Measurements from ENCODE around the gene GNPAT.

Gene GNPAT

GRCh38 chr1:231248778-231249177 lies 7.8 kb downstream of the GNPAT start:
- no peak for DNase-seq

DNA sequence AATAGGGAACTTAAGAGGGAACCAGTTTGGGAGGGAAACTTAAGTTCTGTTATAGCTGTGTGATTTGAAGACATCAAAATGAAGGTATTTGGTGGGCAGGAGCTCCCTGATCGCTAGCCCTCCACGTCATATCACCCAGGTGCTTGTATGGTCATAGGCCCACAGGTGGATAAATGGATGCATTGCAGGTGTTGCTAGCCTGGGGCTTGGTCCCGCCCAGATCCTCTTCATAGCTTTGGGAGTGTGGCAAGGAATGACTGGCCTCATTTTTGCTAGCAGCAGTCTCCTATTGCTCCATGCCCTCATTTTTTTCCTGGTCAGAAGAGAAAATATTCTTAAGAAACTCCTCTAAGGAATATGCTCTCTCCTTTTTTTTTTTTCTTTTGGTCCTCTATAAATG lies 11.3 kb downstream of the GNPAT start:
- DNase-seq: no peak

GRCh38 chr1:231260351-231260750 lies 19.3 kb downstream of the GNPAT start:
- DNase-seq: no peak

DNA sequence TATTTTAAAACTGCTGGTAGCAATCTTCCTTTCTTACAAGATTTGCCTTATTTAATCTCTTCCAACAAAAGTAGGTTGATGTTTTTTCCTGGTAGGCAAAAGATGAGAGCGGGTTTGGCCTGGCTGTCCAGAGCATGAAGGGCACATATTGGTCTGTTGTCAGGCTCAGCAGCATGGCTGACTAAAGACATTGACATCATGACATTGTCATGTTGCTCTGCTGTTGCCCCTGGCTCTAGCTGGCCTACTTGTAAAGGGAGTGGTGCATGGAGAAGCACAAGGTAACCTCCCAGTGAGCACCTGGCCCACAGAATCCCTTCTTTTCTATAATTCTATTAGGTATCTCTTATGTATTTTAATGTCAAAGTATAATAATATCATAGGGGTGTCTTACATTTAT lies 23.6 kb downstream of the GNPAT start:
- DNase-seq: no peak

DNA sequence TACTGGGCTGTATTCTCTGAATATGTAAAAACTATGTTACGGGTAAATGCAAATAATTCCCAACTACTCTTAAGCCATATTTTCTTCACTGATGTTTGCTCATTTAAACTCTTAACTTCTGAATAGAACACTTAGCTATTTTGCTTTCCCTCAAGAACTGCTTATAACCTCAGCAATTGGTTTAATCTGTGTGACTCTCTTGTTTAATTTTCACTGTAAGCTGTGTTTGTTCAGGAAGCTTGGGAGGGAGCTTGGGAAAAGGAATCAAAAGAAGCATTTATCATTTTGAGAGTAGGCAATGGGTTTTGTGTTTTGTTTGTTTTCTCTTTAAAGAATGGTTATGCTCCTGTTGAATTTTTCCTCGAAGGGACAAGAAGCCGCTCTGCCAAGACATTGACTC lies 24.4 kb downstream of the GNPAT start:
- no peak for DNase-seq

GRCh38 chr1:231266811-231267322 lies 25.9 kb downstream of the GNPAT start:
- DNase-seq: no peak

DNA sequence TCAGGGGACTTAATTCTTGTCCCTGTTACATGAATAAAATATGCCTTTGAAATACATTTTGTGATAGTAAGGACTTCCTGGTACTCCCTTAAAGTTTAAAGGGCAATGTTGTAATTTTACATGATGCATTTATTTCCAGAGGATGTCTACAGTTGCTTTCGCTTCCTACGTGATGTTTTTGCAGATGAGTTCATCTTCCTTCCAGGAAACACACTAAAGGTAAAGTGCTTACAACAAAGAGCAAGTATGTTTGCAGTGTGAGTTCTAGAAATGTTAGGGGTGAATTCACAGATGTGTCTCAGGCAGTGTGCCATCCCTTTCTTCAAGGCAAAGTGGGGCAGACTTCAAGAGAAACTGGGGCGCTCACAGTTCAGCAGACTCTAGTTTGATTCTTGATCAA lies 31.2 kb downstream of the GNPAT start:
- DNase-seq: no peak

DNA sequence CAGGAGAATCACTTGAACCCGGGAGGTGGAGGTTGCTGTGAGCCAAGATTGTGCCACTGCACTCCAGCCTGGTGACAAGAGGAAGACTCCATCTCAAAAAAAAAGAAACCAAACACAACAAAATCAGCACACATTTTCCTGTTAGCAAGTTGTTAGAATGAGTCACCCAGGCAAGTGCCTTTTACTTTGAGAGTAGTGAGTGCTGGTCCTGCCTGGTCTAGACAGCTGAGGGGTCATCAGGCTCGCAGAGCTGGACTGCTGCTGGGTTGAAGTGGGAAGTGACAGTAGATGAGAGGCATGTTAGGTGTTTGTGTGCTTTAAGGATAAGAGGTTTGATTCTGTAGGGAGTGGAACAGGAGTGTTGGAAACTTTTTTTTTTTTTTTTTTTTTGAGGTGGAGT lies 31.9 kb downstream of the GNPAT start:
- DNase-seq: no peak

GRCh38 chr1:231274119-231274825 lies 33.3 kb downstream of the GNPAT start:
- no peak for DNase-seq

GRCh38 chr1:231278100-231278790 lies 37.2 kb downstream of the GNPAT start:
- no peak for DNase-seq

DNA sequence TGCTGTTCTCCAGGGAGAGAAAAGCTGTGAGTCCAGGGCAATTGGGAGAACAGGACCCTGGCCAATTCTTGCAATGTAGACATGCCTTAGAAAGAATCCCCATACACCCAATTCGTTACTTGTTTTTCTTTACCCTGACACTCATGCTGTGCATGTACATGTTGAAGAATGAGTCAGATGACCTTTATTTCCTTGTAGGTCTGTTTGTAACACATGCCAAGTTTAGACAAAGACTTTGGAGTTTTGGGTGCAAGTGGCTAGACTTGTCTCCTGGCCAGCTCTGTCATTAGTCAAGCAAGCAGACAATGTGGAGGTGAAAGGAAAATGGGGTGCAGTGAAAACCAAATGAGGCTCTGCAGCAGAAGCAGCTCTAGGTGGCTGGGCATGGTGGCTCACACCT lies 38.1 kb downstream of the GNPAT start:
- DNase-seq: no peak

DNA sequence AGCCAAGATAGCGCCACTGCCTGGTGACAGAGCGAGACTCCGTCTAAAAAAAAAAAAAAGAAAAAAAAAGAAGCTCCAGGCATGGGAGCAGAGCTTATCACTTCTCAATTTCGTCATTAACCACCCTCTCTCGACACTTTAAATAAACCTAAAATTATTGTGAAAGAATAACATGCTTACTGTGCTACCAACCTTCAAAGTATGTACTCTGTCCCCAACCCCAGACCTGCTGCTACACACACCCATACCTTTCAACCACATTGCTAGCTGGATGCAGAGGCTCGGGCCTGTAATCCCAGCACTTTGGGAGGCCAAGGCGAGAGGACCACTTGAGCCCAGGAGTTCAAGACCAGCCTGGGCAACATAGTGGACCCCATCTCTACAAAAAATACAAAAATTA lies 38.7 kb downstream of the GNPAT start:
- no peak for DNase-seq

DNA sequence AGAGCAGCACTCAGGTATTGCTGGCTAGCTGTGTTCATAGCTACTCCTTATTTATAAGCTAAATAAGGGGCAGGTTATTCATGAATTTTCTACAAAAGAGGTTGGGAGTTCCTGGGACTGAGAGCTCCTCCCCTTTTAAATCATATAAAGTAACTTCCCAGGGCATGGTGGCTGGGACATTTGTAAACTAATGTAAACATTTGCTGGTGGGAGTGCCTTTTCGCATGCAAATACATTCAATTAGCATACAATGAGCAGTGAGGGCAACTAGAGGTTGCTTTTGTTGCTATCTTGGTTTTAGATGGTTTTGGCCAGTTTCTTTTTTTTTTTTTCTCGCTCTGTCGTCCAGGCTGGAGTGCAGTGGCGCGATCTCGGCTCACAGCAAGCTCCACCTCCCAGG lies 43.4 kb downstream of the GNPAT start:
- no peak for DNase-seq

GRCh38 chr1:231286603-231287002 lies 45.6 kb downstream of the GNPAT start:
- no peak for DNase-seq

GRCh38 chr1:231295938-231296337 lies 54.9 kb downstream of the GNPAT start:
- no peak for DNase-seq

- DNase-seq: no peak
These were observed 61.0 kb downstream of the GNPAT start for GRCh38 chr1:231301990-231302389.

GRCh38 chr1:231310391-231310934 lies 69.5 kb downstream of the GNPAT start:
- DNase-seq: no peak

DNA sequence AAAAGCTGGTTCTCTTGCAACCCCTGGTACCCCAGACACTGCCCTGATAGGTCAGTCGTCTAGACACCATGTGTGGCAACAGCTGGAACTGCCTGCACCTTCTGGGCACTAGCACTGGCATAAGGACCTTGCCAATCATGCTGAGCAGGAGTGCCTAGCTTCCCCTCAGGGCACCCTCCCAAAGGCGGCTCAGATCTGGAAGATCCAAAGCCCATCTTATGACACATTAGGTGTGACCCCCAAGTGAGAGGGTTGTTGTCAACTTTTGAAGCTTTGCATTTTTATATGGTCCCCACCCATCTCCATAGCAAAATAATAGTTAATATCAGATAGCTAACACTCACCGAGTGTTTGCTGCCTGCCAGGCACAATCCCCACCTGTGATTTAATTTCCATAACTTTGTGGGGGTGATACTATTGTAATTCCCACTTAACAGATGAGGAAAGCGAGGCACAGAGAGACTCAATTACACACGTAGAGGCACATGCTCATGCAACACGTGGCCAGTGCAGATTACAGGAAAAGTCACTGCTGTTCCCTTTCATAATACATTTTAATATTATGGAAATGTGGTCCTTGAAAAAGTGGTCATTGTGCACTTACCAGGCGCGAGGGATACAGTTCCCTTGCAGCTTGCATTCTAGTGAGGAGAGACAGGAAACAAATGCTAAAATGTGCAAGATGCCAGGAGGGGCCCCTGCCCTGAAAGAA lies 70.9 kb downstream of the GNPAT start:
- DNase-seq: no peak

DNA sequence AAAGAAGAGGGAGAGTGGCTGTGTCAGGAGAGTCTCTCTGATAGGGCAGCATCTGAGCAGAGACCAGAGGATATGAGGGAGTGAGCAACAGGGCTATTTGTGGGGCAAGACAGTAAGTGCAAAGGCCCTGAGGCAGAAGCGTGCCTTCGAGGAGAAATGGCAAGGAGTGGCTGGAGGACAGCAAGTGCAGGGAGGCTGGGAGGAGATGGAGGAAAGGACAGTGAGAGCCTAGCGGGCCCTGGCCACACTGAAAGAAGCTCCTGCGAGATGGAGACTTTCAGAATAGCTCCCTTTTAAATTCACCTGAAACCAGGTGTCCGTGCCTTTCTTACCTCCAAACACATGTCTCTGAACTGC lies 71.4 kb downstream of the GNPAT start:
- DNase-seq: no peak

- no peak for DNase-seq
These were observed 72.6 kb downstream of the GNPAT start for GRCh38 chr1:231313661-231314060.

- no peak for DNase-seq
These were observed 74.9 kb downstream of the GNPAT start for GRCh38 chr1:231315887-231316286.

- no peak for DNase-seq
These were observed 76.4 kb downstream of the GNPAT start for GRCh38 chr1:231317306-231318014.

GRCh38 chr1:231318015-231318355 lies 77.0 kb downstream of the GNPAT start:
- DNase-seq: no peak

Measured in DMS153 (cell line).